HCT116 (cell line): ENCODE data around the gene RPL10. TPM values are rescaled to one million over a fixed set of nuclear protein-coding genes. Genes with fewer than 3 reads are reported as not detected.

Experiments
- ATAC-seq: fragments of 200-7000 bp; cut with Tn5 transposase; 2 replicates; pipeline ENCODE4 v1.9.1; 2020; ENCODE audit warnings: mild to moderate bottlenecking, moderate library complexity
- BruUV-seq: library from RNA; stranded (reverse); fragments of 400-500 nt; replicated peaks from 2 replicates; lab custom pipeline; 2021; lab: Mats Ljungman, UMichigan
- CTCF ChIA-PET: fragments of 300-600 bp; sonication (Branson Sonifier 250); formaldehyde crosslinking; loops from one replicate; lab custom pipeline; 2021; ENCODE audit warnings: antibody characterized with exemption; lab: Charles Lee
- POLR2A ChIA-PET: fragments of 300-600, 350-600 bp; sonication (Branson Sonifier 250); formaldehyde crosslinking; loops from one replicate; lab custom pipeline; 2021; ENCODE audit warnings: antibody characterized with exemption; lab: Charles Lee
- RAD21 ChIA-PET, 2 experiments: fragments of 300-600 bp; sonication (Branson Sonifier 250); formaldehyde crosslinking; loops; one replicate each; lab custom pipeline; 2023; ENCODE audit warnings: low total read pairs in 2 of 2; ENCODE audit not compliant: uncharacterized antibody in 2 of 2, unreplicated experiment in 2 of 2, low non-redundant PET in 1 of 2; lab: Charles Lee
- DNase-seq: peaks from one replicate; pipeline ENCODE4 v3.0.0-alpha.2; 2010; ENCODE audit warnings: low read depth, low spot score
- H2AFZ ChIP-seq: fragments of 200-600 bp; shearing (Covaris generic), sonication (generic); 2 replicates; pipeline ENCODE4 v1.6.1; 2017; ENCODE audit warnings: low read depth, mixed run types, mixed read lengths, antibody characterized with exemption, low read length; ENCODE audit not compliant: poor library complexity, severe bottlenecking
- H3K27ac ChIP-seq: 2 replicates; pipeline ENCODE4 v1.5.1; 2012; ENCODE audit warnings: low read depth, low read length
- H3K27me3 ChIP-seq: fragments of 200-600 bp; sonication (generic); 2 replicates; pipeline ENCODE4 v1.6.1; 2016; ENCODE audit warnings: mixed run types, low read length, mixed read lengths; ENCODE audit not compliant: insufficient read depth
- H3K36me3 ChIP-seq, 2 experiments: fragments of 200-500 bp in 1 of 2; fragments of 200-600 bp in 1 of 2; sonication (Bioruptor generic) in 1 of 2; sonication (generic) in 1 of 2; 2 replicates each; pipeline versions ENCODE4 v1.5.1 to v1.6.1; 2014 to 2016; ENCODE audit warnings: low read length in 2 of 2, inconsistent platforms in 1 of 2, mixed read lengths in 1 of 2, mixed run types in 1 of 2; ENCODE audit not compliant: insufficient read depth in 2 of 2, control insufficient read depth in 1 of 2
- H3K4me1 ChIP-seq, 2 experiments: fragments of 200-600 bp in 1 of 2; sonication (generic) in 1 of 2; 2 replicates each; pipeline versions ENCODE4 v1.5.1 to v1.6.1; 2012 to 2017; ENCODE audit warnings: low read length in 2 of 2, inconsistent platforms in 1 of 2, mild to moderate bottlenecking in 1 of 2, mixed read lengths in 1 of 2, mixed run types in 1 of 2, moderate library complexity in 1 of 2; ENCODE audit not compliant: insufficient read depth in 2 of 2, control insufficient read depth in 1 of 2
- H3K4me2 ChIP-seq: fragments of 200-600 bp; sonication (generic); 2 replicates; pipeline ENCODE4 v1.6.1; 2017; ENCODE audit warnings: mixed run types, low read length, mixed read lengths
- H3K4me3 ChIP-seq, 2 experiments: fragments of 200-600 bp in 1 of 2; sonication (generic) in 1 of 2; replicated peaks in 1 of 2; 2 replicates each; pipeline ENCODE4 v1.5.1; 2011 to 2016; ENCODE audit warnings: low read length in 2 of 2, control low read depth in 1 of 2, low read depth in 1 of 2, mild to moderate bottlenecking in 1 of 2, mixed read lengths in 1 of 2, mixed run types in 1 of 2
- H3K79me2 ChIP-seq: fragments of 200-600 bp; sonication (generic); 2 replicates; pipeline ENCODE4 v1.6.1; 2017; ENCODE audit warnings: mild to moderate bottlenecking, mixed run types, low read length, moderate library complexity, mixed read lengths; ENCODE audit not compliant: insufficient read depth
- H3K9ac ChIP-seq: fragments of 200-600 bp; sonication (generic); 2 replicates; pipeline ENCODE4 v1.6.1; 2016; ENCODE audit warnings: low read length, mixed read lengths
- H3K9me2 ChIP-seq: fragments of 200-600 bp; sonication (generic), shearing (Covaris generic); 2 replicates; pipeline ENCODE4 v1.6.1; 2017; ENCODE audit warnings: mixed run types, mild to moderate bottlenecking, moderate library complexity; ENCODE audit not compliant: insufficient read depth
- H3K9me3 ChIP-seq, 2 experiments: fragments of 200-500 bp in 1 of 2; fragments of 200-600 bp in 1 of 2; sonication (Bioruptor generic) in 1 of 2; sonication (generic) in 1 of 2; 2 replicates each; pipeline ENCODE4 v1.6.1; 2014 to 2017; ENCODE audit warnings: low read length in 2 of 2, mixed read lengths in 2 of 2, inconsistent platforms in 1 of 2, low read depth in 1 of 2, mild to moderate bottlenecking in 1 of 2, mixed run types in 1 of 2, moderate library complexity in 1 of 2; ENCODE audit not compliant: control insufficient read depth in 1 of 2, insufficient read depth in 1 of 2
- H4K20me1 ChIP-seq: fragments of 200-600 bp; sonication (generic), shearing (Covaris generic); 2 replicates; pipeline ENCODE4 v1.6.1; 2017; ENCODE audit warnings: mixed run types, mild to moderate bottlenecking, moderate library complexity; ENCODE audit not compliant: insufficient read depth
- CBX3 ChIP-seq: IDR thresholded peaks from 2 replicates; pipeline ENCODE4 v1.6.1; 2012; ENCODE audit warnings: low read depth
- EGR1 ChIP-seq: IDR thresholded peaks from 2 replicates; pipeline ENCODE4 v1.6.1; 2012; ENCODE audit warnings: low read depth
- ELF1 ChIP-seq: IDR thresholded peaks from 2 replicates; pipeline ENCODE4 v1.6.1; 2012; ENCODE audit warnings: low read depth, borderline replicate concordance
- SP1 ChIP-seq: IDR thresholded peaks from 2 replicates; pipeline ENCODE4 v1.6.1; 2012; ENCODE audit warnings: low read depth
- YY1 ChIP-seq: IDR thresholded peaks from 2 replicates; pipeline ENCODE4 v1.6.1; 2011; ENCODE audit warnings: low read length, low read depth, moderate library complexity, mild to moderate bottlenecking; ENCODE audit not compliant: insufficient replicate concordance; ENCODE audit errors: extremely low read depth
- ZFX ChIP-seq: fragments of 450-650 bp; IDR thresholded peaks from 2 replicates; pipeline ENCODE4 v1.6.1; 2017
- intact Hi-C: fragments of 100-400 bp; cut with micrococcal nuclease; formaldehyde crosslinking; loops from 2 replicates; pipeline ENCODE4 v1.10.0; 2022
- total RNA-seq: library from RNA; stranded (reverse); gene quantifications from one replicate; pipeline ENCODE4 v1.2.1, GENCODE V29; 2021; ENCODE audit not compliant: unreplicated experiment
- TF ChIP-seq, protein P1 (sequence below): IDR thresholded peaks from 2 replicates; pipeline ENCODE4 v1.6.1; 2011; ENCODE audit warnings: mild to moderate bottlenecking, low read length, moderate library complexity; ENCODE audit not compliant: insufficient replicate concordance; ENCODE audit errors: extremely low read depth

The RPL10 gene
- total RNA-seq, 1 experiment from 2014 or later = 3,069 TPM

GRCh38 chrX:154374313-154375155, 23.6 kb upstream of the RPL10 start, which contains the start of gene FLNA:
Gene FLNA (minus strand): TSS chrX:154374634. CDS start chrX:154371245, 3,389 bp downstream.
- peak within 1 kb of the TSS; percentile 74 for H3K9ac ChIP-seq
- intact Hi-C loops = no loop called here
- no peak within 1 kb of the TSS for H2AFZ ChIP-seq
- TF ChIP-seq CBX3 (no peak), SP1 (no peak), ZFX (peak; percentile 42; the same call in 1 of the 2 replicates)
- TF ChIP-seq, all 23 proteins: peak for 1
- ChIA-PET CTCF (interaction anchor here (1.6 kb wide), 1 partner anchor 37 kb away, joined by 4 read pairs; no protein-coding TSS in a partner anchor), POLR2A (interaction anchor here (1.5 to 2.3 kb wide), 3 partner anchors 8 to 173 kb away, joined by 5 to 12 read pairs (median 6); partner anchors contain the start of genes IKBKG and RPL10), RAD21 (no interaction called here)
- H3K36me3 ChIP-seq = no peaks in the 10 kb centered on the region
- no peaks in the 10 kb centered on the region for H3K27me3 ChIP-seq
- peaks cover 18% of the 10 kb centered on the region for H3K79me2 ChIP-seq
- DNase-seq = no peak
- no peaks in the 10 kb centered on the region for H3K9me2 ChIP-seq
- H4K20me1 ChIP-seq = no peaks in the 10 kb centered on the region
- ATAC-seq = no peak
- peak within 1 kb of the TSS; percentile 56 to 63 for H3K4me3 ChIP-seq
- H3K9me3 ChIP-seq = no peaks in the 10 kb centered on the region
- H3K4me2 ChIP-seq = peak within 1 kb of the TSS; percentile 91
- BruUV-seq = no TSS peak
- H3K4me1 ChIP-seq = peaks cover 15 to 54% of the 10 kb centered on the region in 2 experiments
- H3K27ac ChIP-seq = peak within 1 kb of the TSS; percentile 94

GRCh38 chrX:154375156-154375504, 23.0 kb upstream of the RPL10 start:
- RAD21 ChIA-PET = no interaction called here
- Histone ChIP-seq H2AFZ (no peak overlapping the region), H3K9ac (peak overlapping the region; percentile 74), H3K27ac (peak overlapping the region; percentile 76), H3K9me3 (no peaks in the 10 kb centered on the region), H3K4me1 (peaks cover 15 to 55% of the 10 kb centered on the region in 2 experiments), H3K4me3 (peak overlapping the region; percentile 45 to 63), H3K27me3 (no peaks in the 10 kb centered on the region), H4K20me1 (no peaks in the 10 kb centered on the region), H3K4me2 (peak overlapping the region; percentile 91), H3K79me2 (peaks cover 18% of the 10 kb centered on the region), H3K36me3 (no peaks in the 10 kb centered on the region)
- CTCF ChIA-PET = no interaction called here
- DNase-seq = no peak
- BruUV-seq = no TSS peak
- no peak for ATAC-seq
- TF ChIP-seq CBX3 (no peak), EGR1 (no peak), YY1 (no peak), ELF1 (no peak)
- TF ChIP-seq, protein P1, sequence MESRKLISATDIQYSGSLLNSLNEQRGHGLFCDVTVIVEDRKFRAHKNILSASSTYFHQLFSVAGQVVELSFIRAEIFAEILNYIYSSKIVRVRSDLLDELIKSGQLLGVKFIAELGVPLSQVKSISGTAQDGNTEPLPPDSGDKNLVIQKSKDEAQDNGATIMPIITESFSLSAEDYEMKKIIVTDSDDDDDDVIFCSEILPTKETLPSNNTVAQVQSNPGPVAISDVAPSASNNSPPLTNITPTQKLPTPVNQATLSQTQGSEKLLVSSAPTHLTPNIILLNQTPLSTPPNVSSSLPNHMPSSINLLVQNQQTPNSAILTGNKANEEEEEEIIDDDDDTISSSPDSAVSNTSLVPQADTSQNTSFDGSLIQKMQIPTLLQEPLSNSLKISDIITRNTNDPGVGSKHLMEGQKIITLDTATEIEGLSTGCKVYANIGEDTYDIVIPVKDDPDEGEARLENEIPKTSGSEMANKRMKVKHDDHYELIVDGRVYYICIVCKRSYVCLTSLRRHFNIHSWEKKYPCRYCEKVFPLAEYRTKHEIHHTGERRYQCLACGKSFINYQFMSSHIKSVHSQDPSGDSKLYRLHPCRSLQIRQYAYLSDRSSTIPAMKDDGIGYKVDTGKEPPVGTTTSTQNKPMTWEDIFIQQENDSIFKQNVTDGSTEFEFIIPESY = no peak
- TF ChIP-seq, all 23 proteins: peak for 0
- intact Hi-C loops = no loop called here
- POLR2A ChIA-PET = interaction anchor here (2.3 kb wide), 1 partner anchor 7 kb away, joined by 6 read pairs; no protein-coding TSS in a partner anchor
- no peaks in the 10 kb centered on the region for H3K9me2 ChIP-seq
